DMS53 (cell line): Measurements from ENCODE around the gene LRRK1.
A peak's percentile ranks its signal among the peaks of the same experiment; 100 is the strongest.
"Not testable (repeated sequence)": the region's sequence is repeated elsewhere in the genome, so short reads cannot be mapped to it uniquely, and the experiment has no call there.

Source experiments
- DNase-seq: peaks from one replicate; lab custom pipeline; 2025; lab: John Stamatoyannopoulos, UW

LRRK1 gene

DNA sequence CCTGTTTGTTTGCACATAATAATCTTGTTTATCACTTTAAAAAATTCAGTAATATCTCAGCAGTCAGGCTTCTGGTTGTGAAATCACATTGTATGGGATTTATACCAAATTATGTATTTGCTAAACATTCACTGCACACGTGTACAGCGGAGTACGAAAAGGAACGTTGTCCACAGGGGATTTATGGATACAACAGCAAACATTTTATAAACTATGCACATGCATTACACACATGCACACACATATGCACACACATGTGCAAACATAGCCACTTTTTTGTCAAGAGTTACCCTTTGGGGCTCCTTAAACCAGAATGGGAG, 150.5 kb downstream of the LRRK1 start:
- DNase-seq: no peak

DNA sequence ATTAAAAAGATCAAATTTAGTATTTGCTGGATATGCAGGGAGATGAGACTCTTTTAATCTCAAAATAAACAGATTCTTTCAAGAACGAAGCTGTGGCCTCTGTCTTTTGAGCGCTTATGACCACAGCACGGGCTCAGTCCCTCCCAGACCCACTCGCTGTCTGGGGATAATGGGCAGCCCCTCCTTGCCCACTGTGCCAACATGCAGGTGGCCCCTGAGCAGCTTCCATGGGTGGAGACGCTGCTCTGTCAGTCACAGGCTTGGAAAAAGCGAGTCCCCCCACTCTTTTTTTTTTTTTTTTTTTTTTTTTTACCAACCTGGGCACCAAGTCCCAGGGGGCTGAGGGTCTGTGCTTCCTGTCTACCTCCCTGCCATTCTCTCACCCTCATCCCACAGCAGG, 150.9 kb downstream of the LRRK1 start:
- DNase-seq: no peak

DNA sequence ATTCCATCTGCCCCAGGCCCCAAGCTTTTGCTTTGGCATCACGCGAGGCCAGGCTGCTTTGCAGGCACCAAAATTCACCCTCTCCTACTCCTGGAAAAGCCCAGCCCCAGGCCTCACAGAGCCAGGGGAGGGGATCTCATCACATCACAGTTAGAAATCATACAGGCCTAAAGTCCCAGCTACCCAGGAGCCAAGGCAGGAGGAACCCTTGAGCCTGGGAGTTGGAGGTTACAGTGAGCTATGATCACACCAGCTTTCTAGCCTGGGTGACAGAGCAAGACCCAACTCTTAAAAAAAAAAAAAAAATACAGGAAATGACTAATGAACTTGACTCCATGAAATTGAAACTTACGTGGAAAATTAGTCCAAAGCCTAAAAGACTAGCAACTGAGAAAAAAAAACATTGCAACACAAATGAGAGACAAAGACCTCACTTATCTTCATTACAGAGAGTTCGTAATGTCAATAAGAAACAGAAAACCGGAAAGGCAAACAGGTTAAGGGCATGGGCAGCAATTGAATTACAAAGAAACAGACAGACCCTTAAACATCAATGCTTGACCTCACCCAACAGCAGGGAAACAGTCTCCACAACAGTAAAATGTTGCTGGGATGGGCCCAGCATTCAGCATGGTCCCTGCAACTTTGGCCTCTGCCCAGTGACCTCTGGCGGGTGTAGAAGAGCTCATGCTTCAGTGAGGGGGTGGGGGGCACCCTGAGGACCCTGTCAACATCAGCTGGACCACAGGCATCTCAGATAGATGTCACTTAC, 151.5 kb downstream of the LRRK1 start:
- peak; percentile 79 for DNase-seq

DNA sequence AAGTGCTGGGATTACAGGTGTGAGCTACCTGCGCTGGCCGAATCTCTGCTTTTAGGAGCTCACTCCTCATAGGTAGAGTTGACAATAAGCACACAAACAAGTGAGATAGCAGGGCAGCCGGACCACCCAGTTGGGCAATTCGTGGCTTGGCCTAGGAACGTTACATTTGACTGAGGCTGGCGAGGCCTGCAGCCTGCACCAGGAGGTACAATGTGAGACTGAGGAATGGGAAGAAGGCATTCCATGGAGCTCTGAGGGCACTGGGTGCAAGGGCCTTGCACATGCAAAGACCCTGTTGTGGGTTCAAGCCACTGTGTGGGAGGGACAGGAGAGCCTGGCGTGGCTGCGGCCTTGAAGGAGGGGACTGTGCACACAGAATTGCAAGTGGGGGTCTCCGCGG, 152.5 kb downstream of the LRRK1 start:
- DNase-seq: no peak

DNA sequence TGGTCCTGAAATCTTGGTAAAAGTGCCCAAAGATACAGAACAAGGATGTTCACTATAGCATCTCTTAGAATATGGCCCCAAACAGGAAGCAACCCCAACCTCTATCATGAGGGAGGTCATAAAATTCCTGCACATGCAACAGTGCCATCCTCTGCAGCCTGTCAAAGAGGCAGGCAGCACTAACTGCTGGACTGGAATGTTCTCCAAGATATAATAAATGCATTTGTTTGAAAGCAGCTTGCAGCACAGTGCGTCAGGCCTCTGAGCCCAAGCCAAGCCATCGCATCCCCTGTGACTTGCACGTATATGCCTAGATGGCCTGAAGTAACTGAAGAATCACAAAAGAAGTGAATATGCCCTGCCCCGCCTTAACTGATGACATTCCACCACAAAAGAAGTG, 153.1 kb downstream of the LRRK1 start:
- DNase-seq: not testable (repeated sequence)

DNA sequence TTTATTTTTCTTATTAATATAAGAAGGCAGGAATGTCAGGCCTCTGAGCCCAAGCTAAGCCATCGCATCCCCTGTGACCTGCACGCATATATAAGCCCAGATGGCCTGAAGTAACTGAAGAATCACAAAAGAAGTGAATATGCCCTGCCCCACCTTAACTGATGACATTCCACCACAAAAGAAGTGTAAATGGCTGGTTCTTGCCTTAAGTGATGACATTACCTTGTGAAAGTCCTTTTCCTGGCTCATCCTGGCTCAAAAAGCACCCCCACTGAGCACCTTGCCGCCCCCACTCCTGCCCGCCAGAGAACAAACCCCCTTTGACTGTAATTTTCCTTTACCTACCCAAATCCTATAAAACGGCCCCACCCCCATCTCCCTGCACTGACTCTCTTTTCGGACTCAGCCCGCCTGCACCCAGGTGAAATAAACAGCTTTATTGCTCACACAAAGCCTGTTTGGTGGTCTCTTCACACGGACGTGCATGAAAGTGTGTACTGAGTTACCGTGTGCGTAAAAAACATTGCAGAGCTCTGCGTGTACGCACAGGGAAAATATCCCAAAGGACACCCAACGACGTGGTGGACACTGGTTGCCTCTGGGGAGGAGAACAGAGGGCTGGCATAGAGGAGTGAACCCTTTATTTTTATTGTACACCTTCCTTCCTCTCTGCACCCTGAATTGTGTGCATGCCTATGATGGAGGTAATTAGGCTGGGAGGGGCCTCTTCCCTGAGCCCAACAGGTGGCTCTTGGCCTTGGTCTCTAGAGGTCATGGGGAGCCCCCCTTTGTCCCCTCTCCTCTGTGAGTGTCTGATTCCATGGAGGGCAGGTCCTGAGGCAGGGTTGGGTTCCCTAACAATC, 158.9 kb downstream of the LRRK1 start:
- DNase-seq: not testable (repeated sequence)

DNA sequence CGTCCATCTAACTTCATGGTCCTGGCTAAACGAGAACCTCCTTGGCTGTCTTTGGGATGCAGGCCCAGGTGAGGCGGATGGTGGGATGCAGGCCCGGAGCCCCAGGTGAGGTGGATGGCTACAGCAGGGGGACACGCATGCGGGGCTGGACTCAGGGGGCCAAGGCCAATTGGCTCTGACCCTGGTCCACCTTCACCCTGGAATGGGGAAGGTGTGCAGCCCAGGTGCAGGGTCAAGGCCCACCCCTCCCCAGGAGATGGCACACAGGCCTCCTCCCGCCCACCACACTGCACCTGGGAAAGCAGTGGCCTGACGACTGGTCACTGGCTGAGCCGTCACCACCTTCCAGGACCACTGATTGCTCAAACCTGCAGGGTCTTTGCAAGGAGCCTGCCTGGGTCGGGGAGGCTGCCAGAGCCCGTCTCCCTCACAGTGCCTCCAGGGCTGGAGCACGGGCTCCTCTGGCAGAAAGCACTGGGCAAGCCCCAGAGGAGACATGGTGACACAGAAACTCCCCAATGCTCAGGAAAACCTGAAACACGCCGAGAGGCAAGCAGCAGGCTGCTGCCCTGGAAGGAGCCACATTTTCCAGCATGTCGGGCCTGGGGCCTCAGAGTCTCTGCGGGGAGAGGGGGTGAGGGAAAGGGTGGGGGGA, 159.6 kb downstream of the LRRK1 start:
- DNase-seq: no peak

DNA sequence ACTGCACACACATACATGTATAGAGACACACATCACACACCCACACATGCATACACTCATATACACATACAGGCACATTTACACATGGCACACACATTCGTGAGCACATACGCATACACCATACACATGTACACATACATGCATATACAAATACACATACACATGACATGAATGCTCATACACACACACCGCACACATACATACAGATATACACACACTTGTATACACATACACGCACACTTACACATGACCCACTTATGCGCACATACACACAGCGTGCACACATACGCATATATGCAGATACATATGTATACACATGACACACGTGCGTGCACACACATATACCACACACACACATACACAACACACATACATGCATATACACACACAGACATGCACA, 162.7 kb downstream of the LRRK1 start:
- DNase-seq: no peak

DNA sequence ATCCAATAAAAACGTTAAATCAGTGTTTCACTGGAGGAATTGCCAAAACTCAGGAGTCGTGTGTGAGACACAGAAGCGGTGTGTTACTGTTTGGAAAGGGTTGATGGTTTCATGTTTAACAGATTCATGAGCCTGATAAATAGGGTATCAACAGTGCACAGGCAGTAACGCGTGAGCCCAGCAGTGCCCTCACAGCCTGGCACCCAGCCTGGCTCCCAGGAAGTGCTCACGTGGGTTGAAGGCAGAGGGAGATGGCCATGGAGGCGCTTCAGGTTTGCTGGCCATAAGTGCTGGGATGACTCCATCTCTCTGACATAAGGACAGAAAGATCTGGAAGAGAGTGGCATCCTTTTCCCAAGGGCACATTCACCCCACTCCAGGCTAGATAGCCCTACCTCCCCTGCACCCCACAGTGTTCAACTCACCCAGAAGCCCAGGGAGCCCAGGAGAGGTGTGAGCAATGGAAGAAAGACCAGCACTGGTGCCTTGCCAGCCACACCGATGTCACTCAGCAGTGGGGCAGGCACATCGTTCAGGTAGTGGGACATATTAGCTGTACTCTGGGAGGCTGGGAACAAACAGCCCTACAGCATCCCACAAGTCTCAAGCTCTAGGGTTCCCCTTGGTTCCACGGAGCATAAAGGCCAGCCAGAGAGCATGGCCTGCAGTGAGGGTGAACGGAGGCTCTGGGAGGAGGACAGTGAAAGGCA, 164.3 kb downstream of the LRRK1 start:
- no peak for DNase-seq

DNA sequence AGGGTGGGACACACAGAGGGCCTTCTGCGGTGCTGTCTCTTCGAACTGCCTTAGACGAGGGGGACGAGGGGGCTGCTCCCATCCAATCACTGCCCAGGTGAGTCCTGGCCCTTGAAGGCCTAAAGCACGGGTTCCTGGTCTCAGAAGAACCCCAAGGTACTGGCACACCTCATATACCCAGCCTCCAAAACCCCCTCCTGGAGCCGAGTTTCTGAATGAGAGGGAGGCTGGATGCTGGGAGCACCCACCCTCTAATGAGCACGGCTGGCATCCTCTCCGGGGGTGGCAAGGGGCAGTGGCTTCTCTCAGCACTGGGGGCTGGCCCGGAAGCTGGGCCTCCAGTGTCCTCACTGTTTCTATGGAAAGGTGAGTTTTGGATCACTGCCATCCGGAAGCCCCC, 165.6 kb downstream of the LRRK1 start:
- DNase-seq: no peak

DNA sequence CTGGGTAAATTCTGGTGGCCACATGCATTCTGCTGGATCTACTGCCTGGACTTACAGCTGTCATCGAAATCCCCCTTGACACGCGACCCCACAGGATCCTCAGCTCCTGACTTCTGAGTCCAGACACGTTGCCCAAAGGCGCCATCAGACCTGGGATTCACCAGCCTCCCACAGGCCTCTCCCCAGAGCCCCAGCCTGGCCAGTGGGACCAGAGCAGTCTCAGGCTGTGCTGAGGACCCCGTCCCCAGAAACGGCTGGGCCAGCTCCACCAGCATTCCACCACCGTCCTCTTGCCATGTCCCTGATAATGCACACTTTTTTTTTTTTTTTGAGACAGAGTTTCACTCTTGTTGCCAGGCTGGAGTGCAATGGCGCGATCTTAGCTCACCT, 166.1 kb downstream of the LRRK1 start:
- DNase-seq: no peak

DNA sequence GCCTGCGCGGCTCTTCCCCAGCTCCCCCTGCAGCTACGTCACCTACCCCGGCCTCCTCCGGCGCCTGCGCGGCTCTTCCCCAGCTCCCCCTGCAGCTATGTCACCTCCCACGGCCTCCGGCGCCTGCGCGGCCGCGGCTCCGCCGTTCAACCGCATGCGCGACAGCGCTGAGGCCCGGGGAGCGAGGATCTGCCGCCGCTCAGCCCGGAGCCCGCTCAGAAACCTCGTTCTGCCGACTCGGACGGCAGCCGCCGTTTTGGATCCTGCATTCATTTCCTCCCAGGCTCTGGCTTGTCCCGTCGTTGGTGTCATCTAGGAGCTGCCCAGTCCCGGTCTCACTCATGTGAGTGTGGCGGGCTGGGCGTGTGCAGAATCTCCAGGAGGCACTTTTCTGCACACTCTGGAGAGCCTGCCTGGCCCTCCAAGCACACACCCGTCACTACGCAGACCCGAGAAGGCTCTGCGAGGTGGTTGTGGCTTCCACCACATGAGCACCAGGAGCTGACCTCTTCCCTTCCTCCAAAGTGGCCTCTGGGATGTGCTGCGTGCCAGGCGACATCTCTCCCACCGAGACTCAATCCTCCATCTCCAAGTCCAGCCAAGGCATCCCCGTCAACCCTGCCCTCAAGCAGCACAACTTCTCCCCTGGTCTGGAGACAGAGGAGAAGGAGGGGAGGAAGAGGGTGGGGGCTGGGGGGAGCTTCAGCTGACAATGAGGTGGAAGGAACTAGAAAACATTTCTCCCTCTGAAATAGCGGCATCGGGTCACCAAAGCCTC, 167.4 kb downstream of the LRRK1 start:
- DNase-seq: no peak

DNA sequence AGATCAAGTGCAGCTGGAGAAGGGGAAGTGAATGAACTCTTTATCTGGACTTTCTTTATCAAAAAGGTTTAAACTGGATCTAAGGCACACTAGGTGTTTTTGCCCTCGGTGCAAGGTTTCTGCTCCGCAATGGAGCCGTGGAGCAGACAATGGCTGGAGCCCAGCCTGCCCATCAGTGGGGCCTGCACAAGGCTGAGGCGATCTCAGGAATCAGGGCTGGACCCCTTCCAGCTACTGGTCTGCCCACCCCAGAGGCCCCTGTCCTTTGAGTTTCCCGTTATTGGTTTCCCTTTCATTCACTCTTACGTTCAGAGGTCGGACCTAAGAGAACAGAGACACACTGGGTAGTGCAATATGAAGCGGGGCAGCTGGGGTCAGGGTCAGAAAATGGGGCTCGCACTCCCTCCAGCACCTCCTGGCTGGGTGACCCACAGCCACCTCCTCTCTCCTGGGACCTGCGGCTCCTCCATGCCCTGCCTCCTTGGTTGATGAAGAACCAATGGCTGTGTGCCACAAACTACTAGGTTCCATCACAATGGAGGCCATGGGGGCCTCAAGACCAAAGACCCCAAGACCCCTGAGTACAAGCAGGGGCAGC, 168.1 kb downstream of the LRRK1 start:
- no peak for DNase-seq

DNA sequence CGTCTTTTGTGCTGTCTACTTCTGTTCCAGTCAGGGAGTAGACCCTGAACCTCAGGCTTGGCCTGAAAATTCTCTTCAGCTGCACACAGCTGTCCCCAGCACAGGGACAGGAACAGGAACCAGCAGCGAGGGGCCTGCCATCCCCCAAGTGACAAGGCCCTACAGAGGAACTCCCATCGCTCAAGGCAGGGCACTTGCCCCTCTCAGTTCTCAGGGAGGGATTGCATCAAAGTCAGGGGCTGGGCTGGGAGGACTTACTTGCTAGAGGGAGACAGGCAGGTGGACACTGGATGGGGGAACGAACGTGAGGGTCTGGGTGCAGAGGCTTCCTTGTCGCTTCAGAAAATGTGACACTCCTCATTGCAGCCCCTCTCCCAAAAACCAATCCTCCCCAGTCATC, 169.1 kb downstream of the LRRK1 start:
- no peak for DNase-seq

DNA sequence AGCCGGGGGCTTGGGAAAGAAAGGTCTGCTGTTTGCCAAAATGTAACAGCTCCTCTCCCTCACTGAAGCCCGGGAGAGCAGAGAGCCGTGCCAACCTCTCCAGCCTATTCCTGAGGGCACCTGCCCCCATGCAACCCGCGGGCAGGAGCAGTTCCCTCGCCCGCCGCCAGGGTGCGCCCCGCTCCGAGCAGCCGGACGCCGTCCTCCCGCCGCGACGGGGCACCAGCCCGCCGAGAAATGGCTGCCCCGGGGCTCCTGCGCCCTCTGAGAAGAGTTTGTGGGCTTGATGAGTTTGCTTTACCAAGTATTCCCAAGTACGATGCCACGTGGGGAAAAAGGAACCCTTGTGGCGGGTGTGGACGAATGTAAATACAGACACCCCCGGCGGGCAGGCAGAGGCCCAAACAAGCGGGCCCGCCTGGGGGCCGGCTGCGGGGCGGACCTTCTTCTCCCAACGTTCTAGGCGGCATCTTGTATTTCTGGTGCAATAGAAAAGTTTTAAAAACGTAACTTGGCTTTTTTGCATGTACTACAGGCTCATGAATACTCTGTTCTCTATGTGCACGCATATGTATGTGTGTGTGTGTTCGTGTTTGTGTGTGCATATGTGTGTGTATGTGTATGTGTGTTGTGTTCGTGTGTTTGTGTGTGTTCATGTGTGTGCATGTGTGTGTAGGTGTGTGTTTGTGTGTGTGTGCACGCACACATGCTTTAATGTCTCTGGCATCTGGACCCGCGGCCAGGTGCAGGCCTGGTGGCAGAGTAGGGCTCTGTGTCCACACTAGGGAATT, 169.8 kb downstream of the LRRK1 start:
- peak; percentile 68 for DNase-seq

DNA sequence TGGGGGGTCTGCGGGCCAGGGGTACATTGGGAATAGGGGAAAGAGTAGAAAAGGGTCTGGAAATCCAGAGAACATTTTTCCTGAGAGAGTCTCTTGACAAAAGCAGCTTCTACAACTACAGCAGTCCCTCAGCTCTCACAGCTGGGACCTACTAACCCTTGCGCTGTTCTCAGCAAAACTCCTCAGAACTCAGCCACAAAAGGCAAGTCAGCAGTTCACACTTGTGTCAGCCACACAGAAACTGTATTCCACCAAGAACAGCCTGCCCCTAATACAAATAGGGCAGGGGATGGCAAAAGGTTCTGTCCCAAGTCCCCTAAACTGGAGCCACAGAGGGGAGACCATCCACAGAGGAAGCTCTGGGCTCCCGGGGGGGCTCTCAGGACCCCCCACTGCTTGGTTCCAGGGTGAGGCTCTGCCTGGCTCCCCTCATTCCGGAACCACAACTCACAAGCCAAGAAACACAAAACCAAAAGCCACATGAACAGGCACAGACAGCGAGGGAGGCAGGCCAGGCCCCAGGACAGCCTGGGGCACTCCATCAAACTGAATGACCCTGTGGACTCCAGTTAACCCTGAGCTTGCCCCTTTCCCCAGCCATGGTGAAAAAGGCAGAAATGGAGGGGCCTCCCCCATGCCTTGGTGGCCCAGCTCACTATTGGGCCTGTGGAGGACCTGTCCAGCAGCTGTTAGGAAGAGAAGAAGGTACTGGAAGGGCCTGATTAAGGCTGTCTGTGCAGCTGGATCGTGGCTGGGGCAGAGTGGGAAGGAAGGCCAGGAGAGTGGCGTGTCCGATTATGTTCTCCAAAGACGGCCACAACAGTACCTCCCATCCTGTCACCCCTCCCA, 170.6 kb downstream of the LRRK1 start:
- DNase-seq: no peak

DNA sequence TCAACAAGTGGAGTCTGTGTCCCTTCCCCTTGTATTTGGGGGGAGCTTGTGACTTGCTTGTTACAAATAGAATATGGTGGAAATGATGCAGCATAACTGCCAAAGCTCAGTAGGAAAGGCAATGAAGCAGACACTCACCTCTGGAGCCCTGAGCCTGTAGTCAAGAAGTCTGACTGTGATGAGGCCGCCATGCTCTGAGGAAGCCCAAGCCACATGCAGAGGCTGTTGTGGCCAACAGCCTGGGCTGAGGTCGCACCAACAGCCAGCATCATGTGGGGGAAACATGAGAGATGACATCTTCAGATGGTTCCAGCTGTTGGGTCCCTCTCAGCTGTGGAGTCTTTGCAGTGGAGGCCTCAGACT, 171.3 kb downstream of the LRRK1 start:
- no peak for DNase-seq

DNA sequence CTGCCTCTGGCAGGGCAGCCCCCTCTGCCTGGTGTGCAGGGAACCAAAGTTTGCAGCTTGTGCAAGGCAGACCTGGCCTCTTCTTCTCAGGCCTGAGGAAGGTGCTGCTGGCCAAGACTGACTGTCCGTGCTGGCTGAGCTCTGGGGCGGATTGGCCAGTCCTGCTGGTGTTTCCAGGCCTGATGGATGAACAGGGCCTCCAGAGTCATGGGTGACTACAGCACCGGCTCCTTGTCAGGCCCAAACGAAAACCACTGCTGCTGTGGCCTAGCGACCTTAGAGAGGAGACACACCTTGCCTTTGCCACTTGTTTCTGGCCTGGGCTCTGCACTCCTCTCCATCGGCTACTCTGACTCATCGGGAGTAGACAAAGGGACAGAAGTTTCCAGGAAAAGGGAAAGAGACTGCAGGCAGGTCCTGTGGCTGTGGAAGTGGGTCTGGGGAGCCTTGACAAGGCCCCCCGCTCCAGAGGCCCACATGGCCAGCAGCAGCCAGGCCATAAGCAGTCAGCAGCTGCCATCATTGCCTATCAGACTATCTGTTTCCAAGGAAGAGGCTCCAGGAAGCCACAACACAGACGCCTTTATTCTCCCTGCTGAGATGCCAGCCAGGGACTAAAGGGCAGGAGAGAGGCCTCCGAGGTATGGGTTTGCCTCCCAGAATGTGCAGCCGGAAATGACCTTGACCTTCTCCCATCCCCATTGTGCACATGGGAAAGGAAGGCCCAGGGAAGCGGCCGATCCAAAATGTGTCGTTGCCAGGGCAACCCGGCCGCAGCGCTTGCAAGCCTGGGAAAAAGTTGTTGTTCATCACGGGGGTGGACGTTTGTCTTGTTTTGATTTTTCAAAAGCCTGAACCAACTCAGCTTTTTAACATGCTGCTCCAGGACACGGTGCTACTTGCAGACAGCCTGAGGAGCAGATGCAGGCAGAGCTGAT, 172.2 kb downstream of the LRRK1 start:
- DNase-seq: no peak
